GM06990 (cell line): ENCODE results near the gene SFMBT1.
A peak's percentile ranks its signal among the peaks of the same experiment; 100 is the strongest.

Experiments
- DNase-seq: peaks from one replicate; pipeline ENCODE4 v3.0.0-alpha.2; 2011; ENCODE audit not compliant: insufficient read length; ENCODE audit errors: extremely low read depth
- H3K27me3 ChIP-seq: replicated peaks from 2 replicates; pipeline ENCODE4 v1.6.0; 2011; ENCODE audit warnings: low read length; ENCODE audit not compliant: control insufficient read depth, insufficient read depth
- H3K36me3 ChIP-seq: 2 replicates; pipeline ENCODE4 v1.5.1; 2011; ENCODE audit warnings: low read length; ENCODE audit not compliant: control insufficient read depth, insufficient read depth
- H3K4me3 ChIP-seq: replicated peaks from 2 replicates; pipeline ENCODE4 v1.5.1; 2011; ENCODE audit warnings: low read depth, mild to moderate bottlenecking, control low read depth, low read length
- CTCF ChIP-seq: IDR thresholded peaks from 2 replicates; pipeline ENCODE4 v1.5.1; 2011; ENCODE audit warnings: low read length, control low read depth, mild to moderate bottlenecking, inconsistent platforms; ENCODE audit not compliant: insufficient read depth, poor library complexity, severe bottlenecking

Gene SFMBT1

DNA sequence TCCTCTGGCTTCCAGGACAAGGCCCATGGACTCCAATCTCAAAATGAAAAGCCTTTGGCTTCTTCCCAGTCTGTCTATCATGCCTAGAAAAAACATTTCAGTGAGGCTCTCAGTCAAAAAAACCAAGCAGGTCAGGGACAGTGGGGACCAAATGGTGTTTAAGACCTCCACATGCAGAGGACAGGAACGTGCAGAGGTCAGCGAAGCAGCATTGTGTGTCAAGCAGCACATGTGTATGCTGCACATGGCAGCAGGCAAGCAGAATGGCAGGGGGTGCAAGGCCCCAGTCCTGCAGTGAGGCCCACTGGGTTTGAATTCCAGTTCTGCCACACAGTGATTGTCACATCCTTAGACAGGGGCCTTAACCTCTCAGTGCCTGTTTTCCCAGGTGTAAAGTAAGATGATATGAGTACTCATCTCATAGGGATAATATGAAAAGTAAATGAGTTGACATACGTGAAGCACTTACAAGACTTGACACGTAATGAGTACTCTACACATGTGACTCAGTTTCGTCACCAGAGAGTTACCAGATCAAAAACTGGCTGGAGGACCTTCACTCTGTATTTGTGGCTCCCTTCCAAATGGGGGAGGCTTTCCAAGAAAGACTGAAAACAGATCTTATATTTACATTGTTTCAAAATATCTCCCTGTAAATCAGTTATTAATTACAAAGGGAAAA lies 159.7 kb downstream of the SFMBT1 start:
- H3K4me3 ChIP-seq, result no peak overlapping the region
- H3K36me3 ChIP-seq, result no peaks in the 10 kb centered on the region; the same call in 1 of the 2 replicates
- H3K27me3 ChIP-seq, result no peaks in the 10 kb centered on the region
- DNase-seq, result no peak
- TF ChIP-seq CTCF, result no peak

GRCh38 chr3:52882377-52882776 lies 163.5 kb downstream of the SFMBT1 start:
- Histone ChIP-seq H3K4me3 (no peak overlapping the region), H3K27me3 (no peaks in the 10 kb centered on the region), H3K36me3 (peaks cover 2% of the 10 kb centered on the region; the same call in 1 of the 2 replicates)
- no peak for DNase-seq
- TF ChIP-seq CTCF, result no peak

DNA sequence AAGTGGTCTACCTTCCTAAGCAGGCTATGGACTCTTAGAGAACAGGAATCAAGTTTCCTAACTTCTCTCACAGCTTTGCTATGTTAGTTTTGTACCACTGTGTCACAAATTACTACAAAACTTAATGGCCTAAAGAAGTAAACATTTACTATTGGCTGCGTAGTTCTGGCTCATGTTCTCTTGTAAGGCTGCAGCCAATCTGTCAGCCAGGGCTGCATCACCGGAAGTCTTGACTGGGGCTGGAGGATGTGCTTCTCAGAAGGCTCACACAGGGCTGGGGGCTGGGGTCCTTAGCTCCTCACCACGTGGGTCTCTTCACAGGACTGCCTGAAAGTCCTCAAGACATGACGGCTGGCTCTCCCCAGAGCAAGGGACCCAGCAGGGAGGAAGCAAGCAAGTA lies 164.0 kb downstream of the SFMBT1 start:
- Histone ChIP-seq H3K36me3 (peaks cover 2% of the 10 kb centered on the region; the same call in 1 of the 2 replicates), H3K4me3 (no peak overlapping the region), H3K27me3 (no peaks in the 10 kb centered on the region)
- no peak for DNase-seq
- TF ChIP-seq CTCF, result no peak

GRCh38 chr3:52880474-52880873 lies 165.4 kb downstream of the SFMBT1 start:
- TF ChIP-seq CTCF, result no peak
- Histone ChIP-seq H3K27me3 (no peaks in the 10 kb centered on the region), H3K36me3 (peaks cover 2% of the 10 kb centered on the region; the same call in 1 of the 2 replicates), H3K4me3 (no peak overlapping the region)
- DNase-seq, result peak; percentile 24

DNA sequence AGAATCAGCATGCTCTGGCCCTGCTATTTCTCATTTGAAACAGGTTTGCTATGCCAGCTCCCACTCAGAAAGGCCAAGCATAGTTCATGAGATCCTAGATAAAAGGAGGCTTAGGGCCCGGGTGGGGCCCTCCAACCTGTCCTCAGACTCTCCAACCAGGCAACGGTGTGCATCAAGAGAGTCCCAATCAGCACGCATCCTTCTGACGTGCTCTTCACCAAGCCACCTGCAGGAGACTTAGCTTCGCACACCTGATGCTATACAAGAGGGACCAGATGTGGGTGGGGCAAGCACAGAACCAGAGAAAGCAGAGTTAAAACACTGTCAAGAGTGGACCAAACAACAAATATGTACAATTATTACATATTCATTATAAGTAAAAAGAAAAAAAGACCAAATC lies 165.8 kb downstream of the SFMBT1 start:
- Histone ChIP-seq H3K36me3 (peaks cover 2% of the 10 kb centered on the region; the same call in 1 of the 2 replicates), H3K4me3 (no peak overlapping the region), H3K27me3 (no peaks in the 10 kb centered on the region)
- no peak for TF ChIP-seq CTCF
- DNase-seq, result no peak
